ENCODE measurements around the gene SORL1. TPM values are rescaled to one million over a fixed set of nuclear protein-coding genes. Genes with fewer than 3 reads are reported as not detected.

The SORL1 gene
- total RNA-seq, 1 donor from 2014 or later = 10.5 TPM

DNA sequence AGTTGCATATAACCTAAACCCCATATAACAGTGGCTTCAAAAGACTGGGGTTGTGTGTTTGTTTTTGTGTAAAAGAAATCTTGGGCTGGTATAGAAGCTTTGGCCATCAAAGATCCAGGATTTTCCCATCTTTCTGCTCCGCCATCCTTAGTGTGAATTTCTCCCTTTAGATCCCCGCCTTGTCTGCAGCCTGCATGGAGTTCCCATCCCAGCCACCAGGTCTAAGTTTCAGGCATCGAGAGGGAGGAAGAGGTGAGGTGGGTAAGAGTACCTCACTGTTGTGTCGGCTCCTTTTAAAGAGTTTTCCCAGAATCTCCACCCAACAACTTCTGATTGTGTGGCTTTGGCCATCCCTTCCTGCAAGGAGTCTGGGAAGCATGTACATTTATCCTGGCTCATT lies 196.2 kb downstream of the SORL1 start:
- no peak for DNase-seq (ENCODE audit: low spot score in 2 of 2)
- no peaks in the 10 kb centered on the region for H3K4me1 ChIP-seq
- H3K9me3 ChIP-seq = no peaks in the 10 kb centered on the region
- H3K36me3 ChIP-seq = no peaks in the 10 kb centered on the region
- H3K27me3 ChIP-seq = no peaks in the 10 kb centered on the region
- no peak overlapping the region for H3K27ac ChIP-seq
- TF ChIP-seq, protein P1, sequence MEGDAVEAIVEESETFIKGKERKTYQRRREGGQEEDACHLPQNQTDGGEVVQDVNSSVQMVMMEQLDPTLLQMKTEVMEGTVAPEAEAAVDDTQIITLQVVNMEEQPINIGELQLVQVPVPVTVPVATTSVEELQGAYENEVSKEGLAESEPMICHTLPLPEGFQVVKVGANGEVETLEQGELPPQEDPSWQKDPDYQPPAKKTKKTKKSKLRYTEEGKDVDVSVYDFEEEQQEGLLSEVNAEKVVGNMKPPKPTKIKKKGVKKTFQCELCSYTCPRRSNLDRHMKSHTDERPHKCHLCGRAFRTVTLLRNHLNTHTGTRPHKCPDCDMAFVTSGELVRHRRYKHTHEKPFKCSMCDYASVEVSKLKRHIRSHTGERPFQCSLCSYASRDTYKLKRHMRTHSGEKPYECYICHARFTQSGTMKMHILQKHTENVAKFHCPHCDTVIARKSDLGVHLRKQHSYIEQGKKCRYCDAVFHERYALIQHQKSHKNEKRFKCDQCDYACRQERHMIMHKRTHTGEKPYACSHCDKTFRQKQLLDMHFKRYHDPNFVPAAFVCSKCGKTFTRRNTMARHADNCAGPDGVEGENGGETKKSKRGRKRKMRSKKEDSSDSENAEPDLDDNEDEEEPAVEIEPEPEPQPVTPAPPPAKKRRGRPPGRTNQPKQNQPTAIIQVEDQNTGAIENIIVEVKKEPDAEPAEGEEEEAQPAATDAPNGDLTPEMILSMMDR (IDR thresholded peaks at IDR 0.05) = no peak
- intact Hi-C loops (cut with DNase I) = no loop called here
- H3K4me3 ChIP-seq = no peak overlapping the region

DNA sequence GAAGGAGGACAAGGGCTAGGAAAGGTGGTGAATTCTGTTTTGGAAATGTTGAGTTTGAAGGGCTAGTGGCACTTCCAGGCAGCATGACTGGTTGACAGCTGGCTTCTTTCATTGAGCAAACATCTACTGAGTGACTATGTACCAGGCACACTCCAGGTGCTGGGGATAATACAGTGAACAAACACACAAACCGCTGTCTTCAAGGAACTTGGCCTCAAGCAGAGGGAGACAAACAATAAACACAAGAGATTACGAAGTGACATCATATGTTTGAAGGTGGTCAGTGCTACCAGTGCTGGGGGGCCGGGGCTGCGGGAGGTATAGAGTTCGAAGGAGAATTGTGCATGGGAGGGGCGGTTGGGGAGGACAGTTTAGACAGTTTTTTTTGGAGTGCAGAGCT lies 197.7 kb downstream of the SORL1 start:
- H3K27me3 ChIP-seq = no peaks in the 10 kb centered on the region
- H3K4me3 ChIP-seq = no peak overlapping the region
- no peak overlapping the region for H3K27ac ChIP-seq
- intact Hi-C loops (cut with DNase I) = loop anchor here (10.0 kb wide), 2 partner anchors 655 to 715 kb away; no protein-coding TSS in a partner anchor
- H3K4me1 ChIP-seq = no peaks in the 10 kb centered on the region
- DNase-seq (ENCODE audit: low spot score in 2 of 2) = no peak
- TF ChIP-seq, protein P1 (IDR thresholded peaks at IDR 0.05) = no peak
- no peaks in the 10 kb centered on the region for H3K36me3 ChIP-seq
- H3K9me3 ChIP-seq = no peaks in the 10 kb centered on the region

DNA sequence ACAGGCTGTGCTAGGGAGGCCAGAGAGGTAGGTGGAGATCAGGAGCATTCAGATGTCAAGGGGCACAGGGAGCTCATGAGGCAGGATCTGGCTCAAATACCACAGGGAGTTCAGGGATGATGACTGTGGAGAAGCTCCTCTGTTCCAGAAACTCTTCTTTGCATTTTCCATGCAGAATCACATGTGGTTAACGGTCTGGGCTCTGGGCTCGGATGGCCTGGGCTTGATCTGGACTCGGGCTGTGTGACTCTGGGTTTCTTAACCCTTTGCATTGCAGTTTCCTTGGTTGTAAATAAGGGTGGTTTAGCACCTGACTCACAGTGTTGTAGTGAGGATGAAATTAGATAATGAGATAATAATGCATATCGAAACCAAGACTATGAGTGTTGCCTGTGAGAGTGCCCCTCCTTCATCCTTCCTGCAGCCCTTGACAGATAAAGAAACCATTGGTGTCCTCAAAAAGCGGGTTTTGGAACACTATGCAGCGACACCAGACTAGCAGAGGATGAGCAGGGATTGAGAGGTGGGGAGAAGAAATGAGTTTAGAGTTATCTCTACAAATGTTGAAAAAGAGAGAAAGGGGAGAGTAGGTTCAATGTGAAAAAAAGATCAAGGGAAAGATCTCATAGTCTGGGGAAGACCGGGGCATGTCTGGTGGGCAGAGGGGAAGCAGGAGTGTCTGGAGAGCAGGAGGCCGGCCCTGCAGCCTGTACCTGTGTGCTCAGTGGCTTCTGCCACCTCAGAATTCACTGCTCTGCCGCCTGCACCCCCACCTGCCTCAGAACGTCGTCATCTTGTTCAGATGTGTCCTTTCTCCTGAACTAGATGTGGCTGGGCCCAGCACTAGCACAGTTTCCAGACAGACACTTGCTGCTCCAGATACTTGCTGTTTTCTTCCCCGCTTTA lies 198.5 kb downstream of the SORL1 start:
- no peaks in the 10 kb centered on the region for H3K27me3 ChIP-seq
- TF ChIP-seq, protein P1 (IDR thresholded peaks at IDR 0.05) = no peak
- intact Hi-C loops (cut with DNase I) = loop anchor here (10.0 kb wide), 2 partner anchors 654 to 714 kb away; no protein-coding TSS in a partner anchor
- H3K4me1 ChIP-seq = no peaks in the 10 kb centered on the region
- no peak overlapping the region for H3K4me3 ChIP-seq
- no peaks in the 10 kb centered on the region for H3K36me3 ChIP-seq
- H3K9me3 ChIP-seq = no peaks in the 10 kb centered on the region
- DNase-seq (ENCODE audit: low spot score in 2 of 2) = no peak
- H3K27ac ChIP-seq = no peak overlapping the region

DNA sequence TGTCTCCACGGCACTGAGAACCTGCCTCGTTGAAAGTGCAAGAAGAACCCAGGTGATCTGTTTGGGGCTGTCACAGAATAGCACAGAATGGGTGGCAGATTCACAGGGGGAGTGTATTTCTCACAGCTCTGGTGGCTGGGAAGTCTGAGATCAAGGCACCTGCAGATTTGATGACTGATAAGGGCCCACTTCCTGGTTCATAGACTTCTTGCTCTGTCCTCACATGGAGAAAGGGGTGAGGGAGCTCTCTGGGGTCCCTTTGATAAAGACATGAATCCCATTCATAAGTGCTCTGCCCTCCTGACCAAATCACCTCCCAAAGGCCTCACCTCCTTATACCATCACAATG lies 199.1 kb downstream of the SORL1 start:
- H3K36me3 ChIP-seq = no peaks in the 10 kb centered on the region
- no peak overlapping the region for H3K4me3 ChIP-seq
- no peaks in the 10 kb centered on the region for H3K27me3 ChIP-seq
- no peak overlapping the region for H3K27ac ChIP-seq
- H3K4me1 ChIP-seq = no peaks in the 10 kb centered on the region
- no peak for DNase-seq (ENCODE audit: low spot score in 2 of 2)
- no peaks in the 10 kb centered on the region for H3K9me3 ChIP-seq
- TF ChIP-seq, protein P1 (IDR thresholded peaks at IDR 0.05) = no peak
- intact Hi-C loops (cut with DNase I) = loop anchor here (10.0 kb wide), 2 partner anchors 654 to 714 kb away; no protein-coding TSS in a partner anchor

DNA sequence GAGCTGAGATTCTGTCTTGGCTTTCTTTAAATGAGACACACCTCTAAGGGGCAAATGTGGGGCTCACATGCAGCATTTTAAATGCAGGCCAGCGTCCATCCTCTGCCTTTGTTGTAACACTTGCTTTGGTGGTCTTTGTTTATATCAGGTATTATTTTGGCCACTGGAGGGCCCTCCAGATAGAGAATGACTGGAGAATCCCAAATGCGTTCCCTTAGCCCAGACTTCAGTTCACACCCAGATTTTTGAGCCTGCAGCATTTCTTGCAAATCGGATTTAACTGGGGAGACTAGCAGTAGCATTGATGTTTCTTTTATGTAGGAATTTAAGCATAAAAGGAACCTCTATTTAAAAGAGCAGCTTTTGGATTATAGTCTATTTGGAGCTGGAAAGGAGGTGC lies 200.9 kb downstream of the SORL1 start:
- Histone ChIP-seq H3K27me3 (no peaks in the 10 kb centered on the region), H3K4me1 (peaks cover 4 to 8% of the 10 kb centered on the region in 2 donors), H3K9me3 (no peaks in the 10 kb centered on the region), H3K4me3 (no peak overlapping the region), H3K36me3 (no peaks in the 10 kb centered on the region), H3K27ac (no peak overlapping the region)
- intact Hi-C loops (cut with DNase I) = loop anchor here (1.0 to 10.0 kb wide), 3 partner anchors 652 to 852 kb away; no protein-coding TSS in a partner anchor
- TF ChIP-seq, protein P1 (IDR thresholded peaks at IDR 0.05) = peak in 2 of 3 experiments; percentile 20 to 45
- DNase-seq (ENCODE audit: low spot score in 2 of 2) = no peak

All from ascending aorta (tissue), 2 donors.